Liver (tissue), 9 donors: ENCODE data around the gene KCNMA1. TPM values are rescaled to one million over a fixed set of nuclear protein-coding genes. Genes with fewer than 3 reads are reported as not detected.

Source experiments
- DNase-seq: peaks from one replicate; pipeline ENCODE4 v3.0.0-alpha.2; 2017; ENCODE audit warnings: low spot score
- H3K27ac ChIP-seq, 2 donors: one replicate each; pipeline ENCODE4 v1.7.0; 2013; ENCODE audit warnings: inconsistent platforms in 2 of 2, low read length in 2 of 2, control low read depth in 1 of 2, low read depth in 1 of 2, mild to moderate bottlenecking in 1 of 2
- H3K27me3 ChIP-seq, 4 donors: one replicate each; pipeline versions ENCODE4 v1.6.1 to v1.7.0; 2013; ENCODE audit warnings: low read length in 3 of 4, inconsistent platforms in 1 of 4, mild to moderate bottlenecking in 1 of 4, moderate library complexity in 1 of 4; ENCODE audit not compliant: control insufficient read depth in 4 of 4, insufficient read depth in 4 of 4
- H3K36me3 ChIP-seq, 4 donors: one replicate each; pipeline versions ENCODE4 v1.6.1 to v1.7.0; 2013; ENCODE audit warnings: low read length in 3 of 4, mild to moderate bottlenecking in 3 of 4, low read depth in 1 of 4, moderate library complexity in 1 of 4; ENCODE audit not compliant: control insufficient read depth in 4 of 4, insufficient read depth in 3 of 4
- H3K4me1 ChIP-seq, 4 donors: one replicate each; pipeline versions ENCODE4 v1.6.1 to v1.7.0; 2013; ENCODE audit warnings: low read length in 3 of 4, mild to moderate bottlenecking in 3 of 4, moderate library complexity in 1 of 4; ENCODE audit not compliant: control insufficient read depth in 4 of 4, insufficient read depth in 4 of 4
- H3K4me3 ChIP-seq, 3 donors: one replicate each; pipeline versions ENCODE4 v1.6.1 to v1.7.0; 2013; ENCODE audit warnings: low read length in 3 of 3, control low read depth in 1 of 3, low read depth in 1 of 3, mild to moderate bottlenecking in 1 of 3
- H3K9ac ChIP-seq, 2 donors: one replicate each; pipeline ENCODE4 v1.7.0; 2013; ENCODE audit warnings: low read length in 2 of 2, mild to moderate bottlenecking in 2 of 2, moderate library complexity in 2 of 2, control low read depth in 1 of 2, low read depth in 1 of 2
- H3K9me3 ChIP-seq, 4 donors: one replicate each; pipeline versions ENCODE4 v1.6.1 to v1.7.0; 2013; ENCODE audit warnings: low read length in 3 of 4; ENCODE audit not compliant: control insufficient read depth in 4 of 4
- EGR1 ChIP-seq, 2 donors: IDR thresholded peaks; 2 replicates each; pipeline ENCODE4 v1.6.1; 2016 to 2018; ENCODE audit warnings: antibody characterized with exemption in 2 of 2, low read depth in 2 of 2
- FOXA1 ChIP-seq: IDR thresholded peaks from 2 replicates; pipeline ENCODE4 v1.6.1; 2016; ENCODE audit warnings: antibody characterized with exemption
- GABPA ChIP-seq, 2 donors: IDR thresholded peaks in 1 of 2; conservative IDR thresholded peaks in 1 of 2; 2 replicates each; pipeline ENCODE4 v1.6.1; 2016; ENCODE audit warnings: antibody characterized with exemption in 2 of 2, mild to moderate bottlenecking in 1 of 2, moderate library complexity in 1 of 2
- HNF4A ChIP-seq, 2 donors: conservative IDR thresholded peaks; 2 replicates each; pipeline ENCODE4 v1.6.1; 2016; ENCODE audit warnings: antibody characterized with exemption in 2 of 2, mild to moderate bottlenecking in 2 of 2
- HNF4G ChIP-seq: IDR thresholded peaks from 2 replicates; pipeline ENCODE4 v1.6.1; 2016; ENCODE audit warnings: antibody characterized with exemption
- JUND ChIP-seq, 2 donors: IDR thresholded peaks; 2 replicates each; pipeline ENCODE4 v1.6.1; 2016; ENCODE audit warnings: antibody characterized with exemption in 2 of 2
- MAX ChIP-seq: IDR thresholded peaks from 2 replicates; pipeline ENCODE4 v1.6.1; 2016; ENCODE audit warnings: antibody characterized with exemption
- NR2F2 ChIP-seq: IDR thresholded peaks from 2 replicates; pipeline ENCODE4 v1.6.1; 2016; ENCODE audit warnings: antibody characterized with exemption
- RAD21 ChIP-seq, 2 donors: IDR thresholded peaks; 2 replicates each; pipeline ENCODE4 v1.6.1; 2016; ENCODE audit warnings: antibody characterized with exemption in 2 of 2, mild to moderate bottlenecking in 2 of 2
- RXRA ChIP-seq, 2 donors: IDR thresholded peaks; 2 replicates each; pipeline ENCODE4 v1.6.1; 2017 to 2018; ENCODE audit warnings: antibody characterized with exemption in 2 of 2, mild to moderate bottlenecking in 1 of 2
- SP1 ChIP-seq: IDR thresholded peaks from 2 replicates; pipeline ENCODE4 v1.6.1; 2018; ENCODE audit warnings: antibody characterized with exemption, mild to moderate bottlenecking
- YY1 ChIP-seq: IDR thresholded peaks from 2 replicates; pipeline ENCODE4 v1.6.1; 2016; ENCODE audit warnings: antibody characterized with exemption, mild to moderate bottlenecking
- WGBS: extraction: QIAGEN DNeasy Blood & Tissue Kit; methylation state at CpG from one replicate; pipeline ENCODE4 v1.1.7; 2013; 5-methylcytosine and 5-hydroxymethylcytosine counted together
- polyA plus RNA-seq, 2 donors: library from polyadenylated mRNA; stranded (reverse) in 1 of 2; unstranded in 1 of 2; fragments of 200-250 nt in 1 of 2; fragments of >200 nt in 1 of 2; fragmentation: Nextera tagmentation in 1 of 2; extraction: Ambion mirVana in 1 of 2; gene quantifications; one replicate each; pipeline versions ENCODE4 v1.2.1 to v1.2.3, GENCODE V29; 2013 to 2015
- total RNA-seq, 2 donors: library from RNA; depleted of rRNA; stranded (reverse); fragments of >200 nt; gene quantifications; one replicate each; pipeline ENCODE4 v1.2.3, GENCODE V29; 2014
- TF ChIP-seq, protein P1 (sequence below): fragments of 150-350 bp; IDR thresholded peaks from 2 replicates; pipeline ENCODE4 v1.5.1; 2017; ENCODE audit warnings: improper control_type of control experiment, low read depth, low read length; ENCODE audit not compliant: missing input control
- TF ChIP-seq, protein P2 (sequence below): IDR thresholded peaks from 2 replicates; pipeline ENCODE4 v1.6.1; 2016; ENCODE audit warnings: antibody characterized with exemption, mild to moderate bottlenecking
- TF ChIP-seq, protein P3 (sequence below): IDR thresholded peaks from 2 replicates; pipeline ENCODE4 v1.6.1; 2016; ENCODE audit warnings: antibody characterized with exemption
- TF ChIP-seq, protein P4 (sequence below): IDR thresholded peaks from 2 replicates; pipeline ENCODE4 v1.6.1; 2016; ENCODE audit warnings: antibody characterized with exemption
- donor health status: healthy.
- donor health status: healthy.
- donor health status: healthy.
- donor health status: healthy.
- donor health status: healthy.

Gene KCNMA1
- total and polyA plus RNA-seq, 4 donors: 2.5 to 9.7 (median 4.7) TPM

DNA sequence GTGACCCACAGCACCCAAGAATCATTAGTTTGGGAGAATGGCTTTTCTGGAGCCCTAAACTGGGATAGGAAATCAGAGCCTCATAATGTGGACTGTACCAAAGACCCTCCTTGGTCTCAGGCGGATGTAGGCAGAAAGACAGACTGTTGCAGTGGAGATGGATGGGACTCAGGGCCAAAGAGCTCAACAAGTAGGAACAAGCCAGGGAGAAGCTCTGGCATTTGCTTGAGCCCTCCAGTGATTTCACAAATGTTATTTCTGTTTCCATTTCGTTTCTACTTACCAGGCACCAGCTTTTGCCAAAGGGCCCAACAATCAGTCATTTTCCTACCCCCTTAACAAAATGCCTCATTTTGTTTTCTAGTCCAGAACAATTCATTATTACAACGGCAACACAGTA is 762.7 kb downstream of the KCNMA1 start:
- H3K36me3 ChIP-seq: no peaks in the 10 kb centered on the region
- H3K27ac ChIP-seq: no peak overlapping the region
- TF ChIP-seq RAD21 (IDR thresholded peaks at IDR 0.05) (no peak), FOXA1 (no peak), JUND (IDR thresholded peaks at IDR 0.05) (no peak), YY1 (no peak), HNF4G (no peak), RXRA (IDR thresholded peaks at IDR 0.05) (no peak), EGR1 (IDR thresholded peaks at IDR 0.05; ENCODE audit: low read depth in 2 of 2) (no peak), MAX (no peak), SP1 (no peak), GABPA (IDR thresholded peaks at IDR 0.05 in 1 of 2, conservative IDR thresholded peaks at IDR 0.05 in 1 of 2) (no peak), HNF4A (conservative IDR thresholded peaks at IDR 0.05) (no peak)
- TF ChIP-seq, protein P1, sequence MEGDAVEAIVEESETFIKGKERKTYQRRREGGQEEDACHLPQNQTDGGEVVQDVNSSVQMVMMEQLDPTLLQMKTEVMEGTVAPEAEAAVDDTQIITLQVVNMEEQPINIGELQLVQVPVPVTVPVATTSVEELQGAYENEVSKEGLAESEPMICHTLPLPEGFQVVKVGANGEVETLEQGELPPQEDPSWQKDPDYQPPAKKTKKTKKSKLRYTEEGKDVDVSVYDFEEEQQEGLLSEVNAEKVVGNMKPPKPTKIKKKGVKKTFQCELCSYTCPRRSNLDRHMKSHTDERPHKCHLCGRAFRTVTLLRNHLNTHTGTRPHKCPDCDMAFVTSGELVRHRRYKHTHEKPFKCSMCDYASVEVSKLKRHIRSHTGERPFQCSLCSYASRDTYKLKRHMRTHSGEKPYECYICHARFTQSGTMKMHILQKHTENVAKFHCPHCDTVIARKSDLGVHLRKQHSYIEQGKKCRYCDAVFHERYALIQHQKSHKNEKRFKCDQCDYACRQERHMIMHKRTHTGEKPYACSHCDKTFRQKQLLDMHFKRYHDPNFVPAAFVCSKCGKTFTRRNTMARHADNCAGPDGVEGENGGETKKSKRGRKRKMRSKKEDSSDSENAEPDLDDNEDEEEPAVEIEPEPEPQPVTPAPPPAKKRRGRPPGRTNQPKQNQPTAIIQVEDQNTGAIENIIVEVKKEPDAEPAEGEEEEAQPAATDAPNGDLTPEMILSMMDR: no peak
- TF ChIP-seq, protein P2, sequence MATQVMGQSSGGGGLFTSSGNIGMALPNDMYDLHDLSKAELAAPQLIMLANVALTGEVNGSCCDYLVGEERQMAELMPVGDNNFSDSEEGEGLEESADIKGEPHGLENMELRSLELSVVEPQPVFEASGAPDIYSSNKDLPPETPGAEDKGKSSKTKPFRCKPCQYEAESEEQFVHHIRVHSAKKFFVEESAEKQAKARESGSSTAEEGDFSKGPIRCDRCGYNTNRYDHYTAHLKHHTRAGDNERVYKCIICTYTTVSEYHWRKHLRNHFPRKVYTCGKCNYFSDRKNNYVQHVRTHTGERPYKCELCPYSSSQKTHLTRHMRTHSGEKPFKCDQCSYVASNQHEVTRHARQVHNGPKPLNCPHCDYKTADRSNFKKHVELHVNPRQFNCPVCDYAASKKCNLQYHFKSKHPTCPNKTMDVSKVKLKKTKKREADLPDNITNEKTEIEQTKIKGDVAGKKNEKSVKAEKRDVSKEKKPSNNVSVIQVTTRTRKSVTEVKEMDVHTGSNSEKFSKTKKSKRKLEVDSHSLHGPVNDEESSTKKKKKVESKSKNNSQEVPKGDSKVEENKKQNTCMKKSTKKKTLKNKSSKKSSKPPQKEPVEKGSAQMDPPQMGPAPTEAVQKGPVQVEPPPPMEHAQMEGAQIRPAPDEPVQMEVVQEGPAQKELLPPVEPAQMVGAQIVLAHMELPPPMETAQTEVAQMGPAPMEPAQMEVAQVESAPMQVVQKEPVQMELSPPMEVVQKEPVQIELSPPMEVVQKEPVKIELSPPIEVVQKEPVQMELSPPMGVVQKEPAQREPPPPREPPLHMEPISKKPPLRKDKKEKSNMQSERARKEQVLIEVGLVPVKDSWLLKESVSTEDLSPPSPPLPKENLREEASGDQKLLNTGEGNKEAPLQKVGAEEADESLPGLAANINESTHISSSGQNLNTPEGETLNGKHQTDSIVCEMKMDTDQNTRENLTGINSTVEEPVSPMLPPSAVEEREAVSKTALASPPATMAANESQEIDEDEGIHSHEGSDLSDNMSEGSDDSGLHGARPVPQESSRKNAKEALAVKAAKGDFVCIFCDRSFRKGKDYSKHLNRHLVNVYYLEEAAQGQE: no peak
- TF ChIP-seq, protein P3, sequence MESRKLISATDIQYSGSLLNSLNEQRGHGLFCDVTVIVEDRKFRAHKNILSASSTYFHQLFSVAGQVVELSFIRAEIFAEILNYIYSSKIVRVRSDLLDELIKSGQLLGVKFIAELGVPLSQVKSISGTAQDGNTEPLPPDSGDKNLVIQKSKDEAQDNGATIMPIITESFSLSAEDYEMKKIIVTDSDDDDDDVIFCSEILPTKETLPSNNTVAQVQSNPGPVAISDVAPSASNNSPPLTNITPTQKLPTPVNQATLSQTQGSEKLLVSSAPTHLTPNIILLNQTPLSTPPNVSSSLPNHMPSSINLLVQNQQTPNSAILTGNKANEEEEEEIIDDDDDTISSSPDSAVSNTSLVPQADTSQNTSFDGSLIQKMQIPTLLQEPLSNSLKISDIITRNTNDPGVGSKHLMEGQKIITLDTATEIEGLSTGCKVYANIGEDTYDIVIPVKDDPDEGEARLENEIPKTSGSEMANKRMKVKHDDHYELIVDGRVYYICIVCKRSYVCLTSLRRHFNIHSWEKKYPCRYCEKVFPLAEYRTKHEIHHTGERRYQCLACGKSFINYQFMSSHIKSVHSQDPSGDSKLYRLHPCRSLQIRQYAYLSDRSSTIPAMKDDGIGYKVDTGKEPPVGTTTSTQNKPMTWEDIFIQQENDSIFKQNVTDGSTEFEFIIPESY: no peak
- TF ChIP-seq, protein P4, sequence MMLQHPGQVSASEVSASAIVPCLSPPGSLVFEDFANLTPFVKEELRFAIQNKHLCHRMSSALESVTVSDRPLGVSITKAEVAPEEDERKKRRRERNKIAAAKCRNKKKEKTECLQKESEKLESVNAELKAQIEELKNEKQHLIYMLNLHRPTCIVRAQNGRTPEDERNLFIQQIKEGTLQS: no peak
- DNase-seq: no peak
- no peaks in the 10 kb centered on the region for H3K27me3 ChIP-seq
- H3K9me3 ChIP-seq: no peaks in the 10 kb centered on the region
- H3K4me3 ChIP-seq: no peak overlapping the region
- 80% methylated on average over 3 of the region's 3 CpGs for WGBS
- H3K4me1 ChIP-seq: no peaks in the 10 kb centered on the region
- H3K9ac ChIP-seq: no peak overlapping the region

- Histone ChIP-seq H3K4me1 (no peaks in the 10 kb centered on the region), H3K27me3 (no peaks in the 10 kb centered on the region), H3K36me3 (no peaks in the 10 kb centered on the region), H3K9me3 (no peaks in the 10 kb centered on the region), H3K4me3 (no peak overlapping the region), H3K9ac (no peak overlapping the region), H3K27ac (no peak overlapping the region)
- no peak for DNase-seq
- 76% methylated on average over 1 of the region's 1 CpG for WGBS
- no peak for TF ChIP-seq NR2F2
- TF ChIP-seq FOXA1: no peak
- TF ChIP-seq, protein P4: no peak
- TF ChIP-seq MAX: no peak
- no peak for TF ChIP-seq SP1
- no peak for TF ChIP-seq RAD21 (IDR thresholded peaks at IDR 0.05)
Observed at GRCh38 chr10:76874176-76874575, 763.4 kb downstream of the KCNMA1 start.
